Astrocyte (in vitro differentiated cells and primary cell): ENCODE results near the gene CD80. TPM values are rescaled to one million over a fixed set of nuclear protein-coding genes. Genes with fewer than 3 reads are reported as not detected.

Experiments used
- DNase-seq: peaks from one replicate; pipeline ENCODE4 v3.0.0-alpha.2; 2010; ENCODE audit warnings: low read depth
- FAIRE-seq: peaks from 2 replicates; lab custom pipeline; 2011; peaks lifted over from hg19 to GRCh38; lab: Jason Lieb, UNC
- H2AFZ ChIP-seq: 2 replicates; pipeline ENCODE4 v1.6.0; 2012; ENCODE audit warnings: low read depth, low read length, inconsistent platforms
- H3K27ac ChIP-seq: 2 replicates; pipeline ENCODE4 v1.5.1; 2011; ENCODE audit warnings: low read depth, low read length, inconsistent platforms
- H3K27me3 ChIP-seq: 2 replicates; pipeline ENCODE4 v1.6.0; 2011; ENCODE audit warnings: low read length, inconsistent platforms; ENCODE audit not compliant: insufficient read depth
- H3K36me3 ChIP-seq: 2 replicates; pipeline ENCODE4 v1.5.1; 2011; ENCODE audit warnings: low read length, inconsistent platforms; ENCODE audit not compliant: insufficient read depth
- H3K4me1 ChIP-seq: 2 replicates; pipeline ENCODE4 v1.5.1; 2011; ENCODE audit warnings: low read length, inconsistent platforms; ENCODE audit not compliant: insufficient read depth
- H3K4me2 ChIP-seq: 2 replicates; pipeline ENCODE4 v1.6.0; 2012; ENCODE audit warnings: low read length, inconsistent platforms
- H3K4me3 ChIP-seq: 2 replicates; pipeline ENCODE4 v1.5.1; 2011; ENCODE audit warnings: low read depth, mild to moderate bottlenecking, low read length, inconsistent platforms; ENCODE audit not compliant: insufficient read depth
- H3K79me2 ChIP-seq: 2 replicates; pipeline ENCODE4 v1.6.0; 2012; ENCODE audit warnings: mild to moderate bottlenecking, low read length, inconsistent platforms; ENCODE audit not compliant: insufficient read depth
- H3K9ac ChIP-seq: 2 replicates; pipeline ENCODE4 v1.6.0; 2012; ENCODE audit warnings: mild to moderate bottlenecking, low read length, inconsistent platforms
- H3K9me3 ChIP-seq: 2 replicates; pipeline ENCODE4 v1.5.1; 2012; ENCODE audit warnings: low read depth, mild to moderate bottlenecking, low read length, inconsistent platforms; ENCODE audit not compliant: insufficient read depth
- H4K20me1 ChIP-seq: 2 replicates; pipeline ENCODE4 v1.6.0; 2012; ENCODE audit warnings: low read length, inconsistent platforms; ENCODE audit not compliant: insufficient read depth
- H3K27ac Mint-ChIP-seq: one replicate; pipeline ENCODE4 v1.8.0; 2021; ENCODE audit warnings: mild to moderate bottlenecking, mixed read lengths; ENCODE audit not compliant: unreplicated experiment
- H3K27me3 Mint-ChIP-seq: one replicate; pipeline ENCODE4 v1.8.0; 2021; ENCODE audit warnings: low read depth, mixed read lengths; ENCODE audit not compliant: unreplicated experiment
- H3K36me3 Mint-ChIP-seq: one replicate; pipeline ENCODE4 v1.8.0; 2021; ENCODE audit warnings: low read depth, mixed read lengths; ENCODE audit not compliant: unreplicated experiment
- H3K4me1 Mint-ChIP-seq: one replicate; pipeline ENCODE4 v1.8.0; 2021; ENCODE audit warnings: low read depth, mixed read lengths; ENCODE audit not compliant: unreplicated experiment
- H3K4me3 Mint-ChIP-seq: one replicate; pipeline ENCODE4 v1.8.0; 2021; ENCODE audit warnings: mild to moderate bottlenecking, moderate library complexity, mixed read lengths; ENCODE audit not compliant: unreplicated experiment
- H3K9me3 Mint-ChIP-seq: one replicate; pipeline ENCODE4 v1.8.0; 2021; ENCODE audit warnings: mild to moderate bottlenecking, mixed read lengths; ENCODE audit not compliant: unreplicated experiment
- CTCF ChIP-seq: IDR thresholded peaks from 2 replicates; pipeline ENCODE4 v1.5.1; 2011; ENCODE audit warnings: low read depth, mild to moderate bottlenecking, inconsistent platforms, low read length, moderate library complexity; ENCODE audit not compliant: insufficient read depth
- EZH2 ChIP-seq: IDR thresholded peaks from 2 replicates; pipeline ENCODE4 v1.6.1; 2012; ENCODE audit warnings: mild to moderate bottlenecking, low read length, inconsistent platforms; ENCODE audit not compliant: insufficient read depth
- total RNA-seq: library from RNA; stranded (reverse); gene quantifications from 2 replicates; pipeline ENCODE4 v1.2.1, GENCODE V29; 2021

CD80 gene
- total RNA-seq, 1 donor from 2014 or later = not detected

DNA sequence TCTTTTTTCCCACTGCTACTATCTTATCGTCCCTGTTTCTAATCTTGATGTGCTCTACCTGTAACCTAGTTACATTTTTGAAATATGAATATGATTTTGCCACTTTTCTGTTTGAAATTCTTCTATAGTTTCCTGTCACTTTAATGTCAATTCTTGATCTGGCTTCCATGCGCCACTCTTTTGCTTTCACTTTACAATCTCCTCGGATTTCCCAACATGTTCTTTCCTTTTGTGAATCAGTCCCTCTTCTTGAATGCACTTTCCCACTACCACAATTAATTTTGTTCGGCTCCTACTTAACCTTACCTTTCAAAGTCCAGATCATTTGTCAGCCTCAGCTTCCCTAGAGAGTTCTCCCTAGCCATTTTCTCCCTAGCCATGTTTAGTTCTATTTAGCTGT is 52.8 kb downstream of the CD80 start:
- Histone ChIP-seq H3K4me3 (no peak overlapping the region), H3K9ac (no peak overlapping the region)
- no peak for FAIRE-seq

GRCh38 chr3:119500901-119501300 is 58.5 kb downstream of the CD80 start:
- FAIRE-seq = no peak
- no peak for TF ChIP-seq EZH2
- TF ChIP-seq CTCF = no peak
- peak overlapping the region; percentile 94 for H3K4me2 ChIP-seq
- no peaks in the 10 kb centered on the region for H4K20me1 ChIP-seq
- DNase-seq = peak; percentile 14
- H3K27ac ChIP-seq = no peak overlapping the region
- peak overlapping the region; percentile 38 for H3K4me3 ChIP-seq
- no peak overlapping the region for H2AFZ ChIP-seq
- Mint-ChIP-seq H3K36me3 (peaks cover 6% of the 10 kb centered on the region), H3K4me3 (peak overlapping the region; percentile 15), H3K27ac (no peak overlapping the region), H3K9me3 (no peaks in the 10 kb centered on the region), H3K27me3 (no peaks in the 10 kb centered on the region), H3K4me1 (peaks cover 12% of the 10 kb centered on the region)
- H3K9me3 ChIP-seq = no peaks in the 10 kb centered on the region
- H3K27me3 ChIP-seq = no peaks in the 10 kb centered on the region
- H3K4me1 ChIP-seq = peaks cover 16% of the 10 kb centered on the region
- peaks cover 5% of the 10 kb centered on the region for H3K36me3 ChIP-seq
- peaks cover 46% of the 10 kb centered on the region for H3K79me2 ChIP-seq
- H3K9ac ChIP-seq = peak overlapping the region; percentile 33

More for the DNA sequence above, 52.8 kb downstream of the CD80 start:
- Mint-ChIP-seq H3K9me3 (no peaks in the 10 kb centered on the region), H3K4me1 (peaks cover 4% of the 10 kb centered on the region), H3K27ac (no peak overlapping the region), H3K4me3 (no peak overlapping the region), H3K36me3 (peaks cover 14% of the 10 kb centered on the region), H3K27me3 (no peaks in the 10 kb centered on the region)
- Histone ChIP-seq H3K79me2 (peaks cover 18% of the 10 kb centered on the region), H3K27ac (no peak overlapping the region), H3K4me2 (no peak overlapping the region), H3K36me3 (peaks cover 17% of the 10 kb centered on the region), H4K20me1 (no peaks in the 10 kb centered on the region), H3K27me3 (no peaks in the 10 kb centered on the region), H2AFZ (no peak overlapping the region), H3K9me3 (no peaks in the 10 kb centered on the region), H3K4me1 (no peaks in the 10 kb centered on the region)
- TF ChIP-seq EZH2 (no peak), CTCF (no peak)
- no peak for DNase-seq

GRCh38 chr3:119500265-119500664 is 59.1 kb downstream of the CD80 start:
- Histone ChIP-seq H3K4me3 (peak overlapping the region; percentile 38), H3K4me2 (peak overlapping the region; percentile 94)

More at GRCh38 chr3:119500265-119500664, 59.1 kb downstream of the CD80 start:
- no peaks in the 10 kb centered on the region for H3K9me3 Mint-ChIP-seq
- H3K27me3 ChIP-seq = no peaks in the 10 kb centered on the region
- DNase-seq = no peak
- H2AFZ ChIP-seq = no peak overlapping the region
- no peak for FAIRE-seq
- H3K9me3 ChIP-seq = no peaks in the 10 kb centered on the region
- no peaks in the 10 kb centered on the region for H3K27me3 Mint-ChIP-seq
- no peaks in the 10 kb centered on the region for H4K20me1 ChIP-seq
- peaks cover 46% of the 10 kb centered on the region for H3K79me2 ChIP-seq
- TF ChIP-seq EZH2 (no peak), CTCF (no peak)
- H3K4me1 ChIP-seq = peaks cover 16% of the 10 kb centered on the region
- H3K4me1 Mint-ChIP-seq = peaks cover 12% of the 10 kb centered on the region
- H3K27ac ChIP-seq = no peak overlapping the region
- H3K4me3 Mint-ChIP-seq = peak overlapping the region; percentile 15
- peaks cover 6% of the 10 kb centered on the region for H3K36me3 Mint-ChIP-seq
- H3K27ac Mint-ChIP-seq = no peak overlapping the region
- peak overlapping the region; percentile 33 for H3K9ac ChIP-seq
- H3K36me3 ChIP-seq = peaks cover 5% of the 10 kb centered on the region
